ENCODE measurements around the gene ABCC6.
"Not testable (repeated sequence)": the region's sequence is repeated elsewhere in the genome, so short reads cannot be mapped to it uniquely, and the experiment has no call there.

ABCC6 gene

DNA sequence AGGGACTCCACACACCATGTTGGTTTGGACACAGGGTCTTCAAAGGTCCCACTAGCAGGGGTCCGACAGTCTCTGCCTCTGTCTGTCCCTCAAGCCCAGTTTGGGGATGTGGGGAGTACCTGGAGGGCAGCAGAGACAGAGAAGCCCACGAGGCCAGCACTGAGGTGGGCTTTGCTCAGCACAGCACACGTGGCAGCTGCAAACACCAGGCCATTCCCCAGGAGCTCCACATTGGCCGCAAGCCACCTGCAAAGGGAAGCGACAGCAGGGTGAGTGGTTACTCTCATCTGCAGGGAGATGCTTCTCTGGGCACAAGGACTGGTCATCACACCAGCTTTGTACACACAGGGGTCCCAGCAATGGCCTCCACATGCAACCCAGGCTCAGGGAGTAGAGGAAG is 62.0 kb downstream of the ABCC6 start:
- no peak for DNase-seq (ENCODE audit: low read depth)

DNA sequence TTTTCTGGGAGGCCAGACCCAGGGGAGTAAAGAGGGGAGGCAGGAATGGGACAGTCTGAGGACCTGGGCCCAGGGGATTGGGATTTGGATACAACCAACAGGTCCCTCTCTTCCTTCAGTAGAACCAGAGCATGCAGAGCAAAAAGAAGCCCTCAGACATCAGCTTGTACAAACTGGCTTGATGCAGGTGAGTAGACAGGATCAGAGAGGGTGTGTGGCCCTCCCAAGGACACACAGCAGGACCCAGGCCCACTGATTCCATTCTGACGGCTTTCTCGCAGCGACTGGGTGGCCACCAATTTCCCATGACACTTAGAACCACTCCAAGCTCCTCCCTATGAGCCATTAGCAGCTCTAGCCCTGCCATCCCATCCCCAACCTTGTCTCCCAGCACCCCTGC is 63.6 kb downstream of the ABCC6 start:
- DNase-seq (ENCODE audit: low read depth), result no peak

DNA sequence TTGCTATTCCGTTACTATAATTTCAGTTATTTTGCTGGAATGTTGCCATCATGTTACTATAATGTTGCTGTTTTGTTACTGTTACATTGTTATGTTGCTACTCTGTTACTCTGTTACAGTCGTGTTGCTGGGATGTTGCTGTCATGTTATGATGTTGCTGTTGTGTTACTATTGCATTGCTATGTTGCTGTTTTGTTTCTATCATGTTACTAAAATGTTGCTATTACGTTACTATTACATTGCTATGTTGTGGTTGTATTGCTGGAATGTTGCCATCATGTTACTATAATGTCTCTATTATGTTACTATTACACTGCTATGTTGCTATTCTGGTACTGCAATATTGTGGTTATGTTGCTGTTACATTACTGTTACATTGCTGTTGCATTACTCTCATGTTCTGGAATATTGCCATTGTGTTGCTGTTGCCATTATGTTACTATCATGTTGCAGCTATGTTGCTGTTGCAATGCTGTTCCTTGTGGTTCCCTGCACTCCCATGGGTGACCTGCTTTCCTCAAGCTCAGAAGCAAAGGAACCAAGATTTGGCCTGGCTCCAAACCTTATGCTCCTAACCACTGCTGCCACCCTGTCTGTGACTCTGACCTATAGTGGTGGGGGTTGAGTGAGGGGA is 64.4 kb downstream of the ABCC6 start:
- DNase-seq (ENCODE audit: low read depth), result no peak

DNA sequence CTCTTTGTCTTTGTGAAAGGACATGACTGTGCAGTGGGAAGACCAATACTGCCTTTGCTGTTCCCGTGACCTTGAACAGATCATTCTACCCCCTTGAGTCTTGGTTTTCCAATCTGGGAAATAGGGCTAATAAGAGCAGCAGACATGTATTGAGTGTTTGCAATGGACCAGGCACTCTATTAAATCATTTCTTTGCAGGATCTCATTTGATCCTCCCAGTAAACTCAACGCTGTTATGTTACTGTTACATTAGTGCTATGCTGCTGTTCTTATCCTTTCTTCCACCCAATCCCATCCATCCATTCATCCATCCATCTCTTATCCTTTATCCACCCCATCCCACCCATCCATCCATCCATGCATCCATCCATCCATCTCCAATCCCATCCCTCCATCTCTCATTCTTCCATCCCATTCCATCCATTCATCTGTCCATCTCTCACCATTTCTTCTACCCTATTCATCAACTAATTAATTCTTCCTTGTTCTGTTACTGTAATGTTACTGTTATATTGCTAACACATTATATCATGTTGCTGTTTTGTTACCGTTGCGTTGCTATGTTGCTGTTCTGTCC is 65.1 kb downstream of the ABCC6 start:
- no peak for DNase-seq (ENCODE audit: low read depth)

DNA sequence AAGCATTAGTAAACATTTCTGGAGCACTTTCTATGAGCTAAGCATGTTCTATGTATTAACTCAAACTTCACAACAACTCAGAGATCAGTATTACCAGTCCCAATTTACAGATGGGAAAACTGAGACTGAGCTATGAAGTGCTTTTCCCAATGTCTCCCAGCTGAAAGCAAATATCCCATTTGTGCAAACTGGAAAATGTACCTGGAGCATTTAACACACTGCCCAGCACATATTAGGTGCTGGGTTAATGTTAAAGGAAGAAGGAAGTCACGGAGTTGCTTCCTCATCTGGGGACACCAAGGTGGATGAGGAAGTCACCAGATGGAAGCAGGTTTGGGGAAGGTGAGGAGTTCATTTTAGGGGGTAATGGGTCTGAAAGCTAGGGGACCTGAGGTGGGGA is 66.1 kb downstream of the ABCC6 start:
- no peak for DNase-seq (ENCODE audit: low read depth)

DNA sequence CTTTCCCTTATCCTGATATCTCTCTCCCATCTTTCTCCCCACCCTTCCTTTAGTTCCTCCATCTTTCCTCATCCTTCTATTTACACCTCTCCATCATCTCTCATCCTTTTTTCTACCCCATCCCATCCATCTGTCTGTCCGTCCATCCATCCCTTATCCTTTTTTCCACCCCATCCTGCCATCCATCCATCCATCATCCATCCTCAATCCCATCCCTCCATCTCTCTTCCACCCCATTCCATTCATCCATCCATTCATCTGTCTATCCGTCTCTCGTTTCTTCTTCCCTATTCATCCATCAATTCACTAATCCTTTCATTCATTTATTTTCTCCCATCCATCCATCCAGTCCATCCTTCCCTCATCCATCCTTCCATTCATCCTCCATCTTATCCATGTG is 68.1 kb downstream of the ABCC6 start:
- no peak for DNase-seq (ENCODE audit: low read depth)

DNA sequence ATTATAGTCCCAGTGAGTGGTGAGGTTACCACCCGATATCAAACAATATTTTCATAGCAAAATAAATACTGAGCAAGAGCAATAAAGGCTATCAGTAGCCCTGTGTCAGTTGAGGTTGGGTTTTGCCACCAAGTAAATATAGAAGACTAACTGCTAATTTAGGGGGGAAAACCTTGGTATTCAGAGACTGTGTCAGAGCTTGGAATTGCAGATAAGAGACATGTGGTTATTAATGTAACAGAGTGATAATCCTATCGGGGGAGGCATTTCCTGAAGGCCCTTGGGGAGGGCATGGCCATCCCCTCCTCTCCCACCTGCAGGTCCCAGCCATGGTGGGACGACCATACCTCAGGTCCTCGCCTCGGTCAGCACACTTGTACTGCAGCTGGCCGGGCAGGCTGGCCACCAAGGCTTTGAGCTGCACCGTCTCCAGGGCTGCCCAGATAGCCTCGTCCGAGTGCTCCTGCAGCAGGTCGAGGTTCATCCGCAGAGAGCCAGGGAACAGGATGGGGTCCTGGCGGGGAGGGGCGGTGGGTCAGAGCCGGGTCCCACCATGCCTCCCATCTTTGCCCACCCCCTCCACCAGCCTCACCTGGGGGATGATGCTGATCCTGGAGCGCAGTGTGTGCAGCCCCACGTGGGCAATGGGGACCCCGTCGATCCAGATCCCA is 68.9 kb downstream of the ABCC6 start:
- no peak for DNase-seq (ENCODE audit: low read depth)

DNA sequence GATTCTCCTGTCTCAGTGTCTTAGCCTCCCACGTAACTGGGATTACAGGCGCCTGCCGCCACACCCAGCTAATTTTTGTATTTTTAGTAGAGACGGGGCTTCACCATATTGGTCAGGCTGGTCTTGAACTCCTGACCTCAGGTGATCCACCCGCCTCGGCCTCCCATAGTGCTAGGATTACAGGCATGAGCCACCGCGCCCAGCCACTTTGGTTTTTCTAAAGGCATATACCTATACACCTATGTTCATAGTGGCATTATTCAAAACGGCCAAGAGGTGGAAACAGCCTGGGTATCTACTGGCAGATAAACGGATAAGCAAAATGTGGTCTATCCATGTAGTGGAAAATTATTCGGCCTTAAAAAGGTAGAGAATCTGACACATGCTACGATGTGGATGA is 70.3 kb downstream of the ABCC6 start:
- DNase-seq (ENCODE audit: low read depth), result not testable (repeated sequence)

DNA sequence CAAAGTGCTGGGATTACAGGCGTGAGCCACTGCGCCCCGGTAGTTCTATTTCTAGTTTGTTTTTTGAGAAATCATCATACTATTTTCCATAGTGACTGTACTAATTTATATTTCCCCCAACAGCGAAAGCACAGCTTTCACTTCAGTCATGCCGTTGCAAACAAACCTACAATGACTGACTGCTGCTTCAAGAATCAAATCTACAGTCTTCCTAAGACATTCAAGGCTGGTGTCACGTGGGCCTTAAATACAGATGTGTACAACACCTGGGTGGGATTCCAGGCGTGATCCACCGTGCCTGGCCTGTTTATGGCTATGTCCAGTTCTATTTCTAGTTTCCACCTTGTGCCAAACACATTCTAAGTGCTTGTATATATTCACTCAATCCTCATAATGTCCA is 72.0 kb downstream of the ABCC6 start:
- DNase-seq (ENCODE audit: low read depth), result no peak

DNA sequence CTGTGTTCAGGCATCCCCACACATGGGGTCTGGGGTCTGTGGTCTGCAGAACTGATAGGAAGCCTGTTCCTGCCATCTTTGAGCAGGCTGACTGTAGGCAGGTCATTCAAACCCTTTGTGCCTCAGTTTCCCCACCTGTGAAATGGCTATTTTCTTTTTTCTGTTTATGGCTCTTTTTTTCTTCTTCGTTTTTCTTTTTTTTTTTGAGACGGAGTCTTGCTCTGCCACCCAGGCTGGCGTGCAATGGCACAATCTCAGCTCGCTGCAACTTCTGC is 72.5 kb downstream of the ABCC6 start:
- no peak for DNase-seq (ENCODE audit: low read depth)

DNA sequence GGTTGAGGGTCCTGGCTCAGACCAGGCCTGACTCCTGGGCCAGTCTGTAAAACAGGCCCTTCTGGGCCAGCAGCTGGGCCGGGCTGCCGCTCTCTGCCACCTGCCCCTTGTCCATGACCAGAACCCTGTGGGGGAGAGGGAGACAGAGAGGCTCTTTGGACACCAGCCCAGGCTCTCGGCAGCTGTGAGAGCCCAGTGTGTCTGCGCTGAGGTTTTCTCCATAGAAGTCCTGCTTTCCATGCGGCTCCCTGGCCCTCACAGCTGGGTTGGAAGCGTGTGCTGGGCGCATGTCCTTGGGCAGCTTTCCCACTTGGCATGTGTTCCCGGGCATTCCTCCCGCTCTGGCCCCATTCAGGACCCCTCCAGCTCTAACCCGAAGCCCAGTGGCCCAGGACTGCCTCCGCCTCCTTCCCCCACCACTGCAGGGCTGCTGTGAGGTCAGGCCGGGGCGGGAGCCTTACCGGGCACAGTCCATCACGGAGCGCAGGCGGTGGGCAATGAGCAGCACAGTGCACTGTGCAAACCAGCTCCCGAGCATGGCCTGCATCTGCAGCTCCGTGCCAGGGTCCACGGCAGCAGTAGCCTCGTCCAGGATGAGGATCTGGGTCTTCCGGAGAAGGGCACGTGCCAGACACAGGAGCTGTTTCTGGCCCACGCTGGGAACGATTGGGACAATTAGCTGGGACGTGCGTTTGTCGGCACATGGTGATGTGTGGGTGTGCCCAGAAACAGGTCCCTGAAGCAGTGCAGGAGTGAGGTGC is 73.0 kb downstream of the ABCC6 start:
- no peak for DNase-seq (ENCODE audit: low read depth)

DNA sequence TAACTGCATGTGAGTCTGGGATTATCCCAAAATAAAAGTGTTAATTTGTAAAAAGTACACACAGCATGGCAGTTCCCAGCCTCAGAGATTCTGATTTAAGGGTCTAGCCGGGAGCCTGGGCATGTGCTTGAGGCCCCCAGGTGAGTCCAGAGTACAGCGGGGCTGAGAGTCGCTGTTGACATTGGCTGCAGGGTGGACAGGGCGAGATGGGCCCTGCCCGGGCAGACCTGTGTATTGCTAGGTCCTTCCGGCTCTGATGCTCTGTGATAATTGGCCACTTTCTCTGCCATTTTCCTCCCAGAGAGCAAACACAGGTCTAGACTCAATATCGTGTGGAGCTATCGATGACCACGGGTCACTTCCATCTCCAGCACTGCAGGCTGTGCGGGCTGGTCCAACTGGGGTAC is 73.6 kb downstream of the ABCC6 start:
- no peak for DNase-seq (ENCODE audit: low read depth)

DNA sequence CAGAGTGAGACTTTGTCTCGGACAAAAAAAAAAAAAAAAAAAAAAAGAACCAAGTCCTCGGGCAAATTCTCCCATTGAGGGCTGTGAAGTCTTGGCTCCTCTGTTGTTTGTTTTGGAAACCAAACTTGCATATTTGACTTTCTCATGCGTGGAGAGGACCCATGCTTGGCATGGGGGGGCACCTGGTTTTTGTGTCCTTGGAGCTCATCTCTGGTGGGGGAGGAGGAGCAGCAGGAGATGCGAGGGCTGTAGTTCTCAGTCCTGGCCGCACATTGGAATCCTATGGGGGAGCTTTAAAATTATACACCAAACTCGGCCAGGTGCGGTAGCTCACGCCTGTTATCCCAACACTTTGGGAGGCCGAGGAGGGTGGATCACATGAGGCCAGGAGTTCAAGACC is 74.5 kb downstream of the ABCC6 start:
- DNase-seq (ENCODE audit: low read depth), result no peak

DNA sequence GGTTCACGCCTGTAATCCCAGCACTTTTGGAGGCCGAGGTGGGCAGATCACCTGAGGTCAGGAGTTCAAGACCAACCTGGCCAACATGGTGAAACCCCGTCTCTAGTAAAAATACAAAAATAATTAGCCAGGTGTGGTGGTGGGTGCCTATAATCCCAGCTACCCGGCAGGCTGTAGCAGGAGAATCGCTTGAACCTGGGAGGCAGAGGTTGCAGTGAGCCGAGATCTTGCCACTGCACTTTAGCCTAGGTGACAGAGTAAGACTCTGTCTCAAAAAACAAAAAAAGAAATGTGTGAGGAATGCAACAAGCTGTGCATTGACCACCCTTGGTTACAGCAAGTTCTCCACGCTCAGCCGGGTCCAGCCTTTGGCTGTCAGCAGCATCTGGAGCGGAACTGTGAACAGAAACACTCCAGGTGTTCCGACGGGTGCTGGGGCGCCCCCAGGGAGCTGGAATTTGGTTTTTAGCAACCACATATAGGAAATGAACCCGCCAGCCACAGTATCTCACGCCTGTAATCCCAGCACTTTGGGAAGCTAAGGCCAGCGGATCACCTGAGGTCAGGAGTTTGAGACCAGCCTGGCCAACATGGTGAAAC is 75.2 kb downstream of the ABCC6 start:
- DNase-seq (ENCODE audit: low read depth), result not testable (repeated sequence)

DNA sequence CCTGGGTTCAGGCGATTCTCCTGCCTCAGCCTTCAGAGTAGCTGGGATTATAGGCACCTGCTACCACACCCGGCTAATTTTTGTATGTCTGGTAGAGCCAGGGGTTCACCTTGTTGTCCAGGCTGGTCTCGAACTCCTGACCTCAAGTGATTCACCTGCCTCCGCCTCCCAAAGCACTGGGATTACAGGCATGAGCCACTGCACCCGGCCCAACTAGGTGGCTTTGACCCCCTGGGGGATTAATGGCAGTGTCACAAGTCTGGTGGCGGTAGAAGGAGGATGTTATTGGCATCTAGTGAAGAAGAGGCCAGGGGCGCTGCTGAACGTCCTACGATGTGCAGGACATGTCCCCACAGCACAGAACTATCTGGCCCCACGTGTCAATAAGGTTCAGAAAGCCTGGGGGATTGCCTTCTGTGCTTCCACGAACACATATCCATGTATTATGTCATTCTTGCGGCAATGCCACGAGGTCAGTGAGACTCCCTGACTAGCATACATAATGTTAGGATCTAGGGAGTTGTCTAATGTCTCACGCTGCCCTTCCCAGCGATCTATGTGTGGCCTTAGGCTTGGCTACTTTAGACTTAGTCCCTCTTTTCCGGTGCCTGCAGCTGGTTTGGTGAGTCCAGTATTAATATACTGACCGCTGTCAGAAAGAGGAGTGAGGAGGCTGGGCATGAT is 75.8 kb downstream of the ABCC6 start:
- DNase-seq (ENCODE audit: low read depth), result no peak

DNA sequence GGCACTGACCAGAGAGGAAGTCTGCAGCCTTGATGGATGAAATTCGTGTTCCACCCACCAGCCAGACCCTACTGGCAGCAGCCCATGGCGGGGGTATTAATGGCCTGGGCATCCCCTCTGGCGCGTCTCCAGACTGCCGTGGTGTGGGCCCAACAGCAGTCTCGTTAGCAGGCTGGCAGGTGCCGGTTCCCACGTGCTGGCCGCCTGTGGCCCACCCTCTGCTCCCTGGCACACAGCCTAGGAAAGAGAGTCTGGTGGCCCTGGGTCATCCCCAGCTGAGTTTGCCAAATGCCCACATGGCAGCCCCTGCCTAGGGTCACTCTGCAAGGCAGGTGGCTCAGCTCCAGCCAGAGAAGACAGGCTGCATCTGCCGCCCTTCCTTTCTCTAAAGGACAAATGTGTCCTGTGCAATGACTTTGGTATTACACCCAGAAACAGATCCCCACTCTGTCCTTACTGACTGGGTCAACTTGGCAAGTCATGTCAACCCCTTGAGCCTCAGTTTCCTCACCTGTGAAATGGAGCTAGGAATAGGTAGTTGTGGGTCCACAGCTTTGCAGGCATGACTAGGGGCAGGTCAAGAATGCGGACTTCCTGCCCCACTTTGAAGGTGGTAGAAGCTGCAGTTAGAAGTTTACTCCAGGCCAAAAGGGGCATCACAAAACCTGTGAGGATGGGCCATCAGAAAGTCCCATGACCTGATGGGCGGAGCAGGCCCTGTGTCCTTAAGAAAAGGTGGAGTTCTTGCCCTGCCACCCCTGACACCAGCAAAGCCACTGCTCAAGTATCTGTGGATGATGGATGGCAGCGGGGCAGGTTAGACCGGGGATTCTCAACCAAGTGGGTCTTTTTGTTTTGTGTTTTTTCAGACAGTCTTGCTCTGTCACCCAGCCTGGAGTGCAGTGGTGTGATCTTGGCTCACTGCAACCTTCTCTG is 76.6 kb downstream of the ABCC6 start:
- no peak for DNase-seq (ENCODE audit: low read depth)

DNA sequence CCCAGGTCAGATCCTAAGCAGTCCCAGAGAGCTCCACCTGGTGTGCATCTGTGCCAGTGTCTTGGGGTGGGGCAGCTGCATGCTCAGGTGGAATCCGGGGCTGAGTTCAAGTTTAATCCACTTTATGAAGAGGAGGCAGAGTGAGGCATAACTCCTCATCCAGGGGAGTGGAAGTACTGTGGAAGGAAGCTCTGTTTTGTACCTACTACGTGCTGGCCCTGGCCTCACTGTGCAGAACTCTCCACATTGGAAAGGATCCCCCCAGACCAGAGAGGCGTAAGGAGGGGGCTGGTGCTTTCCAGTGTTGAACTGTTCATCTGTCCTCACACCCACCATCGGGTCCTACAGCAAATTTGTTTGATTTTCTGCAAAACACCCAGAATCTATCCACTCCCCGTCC is 78.0 kb downstream of the ABCC6 start:
- DNase-seq (ENCODE audit: low read depth), result no peak

DNA sequence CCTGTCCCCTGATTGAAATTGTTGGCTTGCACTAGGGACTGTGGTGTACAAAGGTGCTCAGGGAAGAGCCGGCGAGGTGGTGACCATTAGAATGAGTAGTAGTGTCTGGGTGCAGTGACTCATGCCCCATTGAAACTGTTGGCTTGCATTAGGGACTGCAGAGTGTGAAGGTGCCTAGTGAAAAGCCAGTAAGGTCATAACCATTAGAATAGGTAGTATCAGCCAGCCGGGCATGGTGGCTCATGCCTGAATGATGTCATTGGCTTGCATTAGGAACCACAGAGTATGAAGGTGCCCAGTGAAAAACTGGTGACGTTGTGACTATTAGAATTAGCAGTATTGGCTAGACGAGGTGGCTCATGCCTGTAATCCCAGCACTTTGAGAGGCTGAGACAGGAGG is 78.9 kb downstream of the ABCC6 start:
- DNase-seq (ENCODE audit: low read depth), result no peak

DNA sequence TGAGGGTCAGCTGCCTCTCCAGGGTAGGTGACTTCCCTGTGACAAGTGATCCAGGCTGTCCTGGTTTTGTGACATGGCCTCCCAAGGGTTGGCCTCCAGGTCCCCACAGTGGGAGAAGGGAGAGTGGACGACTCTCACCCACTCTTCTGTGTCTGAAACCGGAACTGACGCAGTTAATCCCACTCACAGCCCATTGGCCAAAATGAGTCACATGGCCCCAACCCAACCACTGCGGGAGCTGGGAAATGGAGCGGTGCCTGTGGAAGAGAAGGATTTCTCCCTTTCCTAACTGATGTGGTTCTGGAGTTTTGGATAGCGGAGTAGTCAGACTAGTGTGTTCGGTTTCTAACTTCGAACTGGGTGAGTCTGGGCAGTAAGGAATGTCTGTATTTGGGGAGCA is 79.4 kb downstream of the ABCC6 start:
- DNase-seq (ENCODE audit: low read depth), result no peak

DNA sequence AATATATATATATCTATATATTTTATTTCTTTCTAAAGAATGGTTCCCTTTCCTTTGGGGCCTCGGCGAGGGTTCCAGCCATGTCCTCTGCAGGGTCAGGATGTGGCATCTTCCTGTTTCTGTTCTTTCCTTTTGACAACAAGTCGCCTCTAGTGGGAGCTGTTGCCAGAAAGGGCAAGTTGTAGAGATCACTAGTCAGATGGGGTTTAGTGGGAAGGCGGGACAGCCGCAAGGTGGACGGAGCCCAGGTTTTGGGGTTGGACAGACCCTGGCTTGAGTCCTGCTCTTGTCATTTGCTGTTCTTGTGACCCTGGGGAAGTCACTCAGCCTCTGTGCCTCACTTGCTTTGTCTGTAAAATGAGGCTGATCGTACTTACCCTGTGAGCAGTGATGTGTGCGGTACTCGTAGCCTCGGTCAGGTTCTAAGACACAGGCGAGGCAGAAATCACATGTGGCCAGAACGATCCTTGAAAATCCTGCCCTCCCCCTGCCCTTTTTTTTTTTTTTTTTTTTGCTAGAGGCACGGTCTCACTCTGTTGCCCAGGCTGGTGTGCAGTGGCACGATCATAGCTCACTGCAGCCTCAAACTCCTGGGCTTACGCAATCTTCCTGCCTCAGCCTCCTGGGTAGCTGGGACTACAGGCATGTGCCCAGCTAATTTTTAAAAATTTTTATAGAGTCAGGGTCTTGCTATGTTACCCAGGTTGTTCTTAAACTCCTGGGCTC is 80.1 kb downstream of the ABCC6 start:
- no peak for DNase-seq (ENCODE audit: low read depth)
